ENCODE data around the gene MAP3K2.

The MAP3K2 gene

DNA sequence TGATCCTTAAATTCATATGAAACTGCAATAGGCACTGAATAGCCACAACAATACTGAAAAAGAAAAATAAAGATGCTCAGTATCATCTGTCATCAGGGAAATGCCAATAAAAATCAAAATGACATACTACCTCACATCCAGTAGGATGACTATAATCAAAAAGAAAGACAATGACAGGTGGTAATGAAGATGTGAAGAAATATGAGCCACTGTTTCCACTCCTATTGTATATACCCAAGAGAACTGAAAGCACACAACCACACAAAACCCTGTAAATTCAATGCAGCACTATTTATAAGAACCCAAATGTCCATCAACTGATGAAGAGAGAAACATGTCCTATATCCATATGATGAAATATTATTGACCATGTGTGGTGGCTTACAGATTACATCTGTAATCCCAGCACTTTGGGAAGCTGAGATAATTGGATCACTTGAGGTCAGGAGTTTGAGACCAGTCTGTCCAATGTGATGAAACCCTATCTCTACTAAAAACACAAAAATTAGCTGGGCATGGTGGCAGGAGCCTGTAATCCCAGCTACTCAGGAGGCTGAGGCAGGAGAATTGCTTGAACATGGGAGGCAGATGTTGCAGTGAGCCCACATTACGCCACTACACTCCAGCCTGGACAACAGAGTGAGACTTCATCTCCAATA lies 39.9 kb downstream of the MAP3K2 start:
- DNase-seq: no peak

GRCh38 chr2:127347015-127347414 lies 40.8 kb downstream of the MAP3K2 start:
- DNase-seq: no peak

DNA sequence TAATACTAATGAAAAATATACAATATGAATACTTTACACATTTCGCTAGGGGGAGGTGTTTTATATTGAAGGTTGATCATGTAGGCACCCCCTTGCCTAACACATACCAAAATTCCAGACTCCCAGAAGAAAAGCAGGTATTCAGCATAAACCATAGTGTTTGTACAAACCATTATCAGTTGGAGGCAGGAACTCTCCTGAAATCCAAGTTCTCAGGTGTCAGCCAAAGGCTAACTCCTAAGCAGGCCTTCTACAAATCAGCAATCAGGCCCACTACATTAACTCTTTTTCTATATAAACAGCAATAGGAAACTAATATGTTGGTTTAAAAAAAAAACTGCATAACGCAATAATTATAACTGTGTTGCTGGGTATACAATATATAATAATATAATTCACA lies 44.5 kb downstream of the MAP3K2 start:
- no peak for DNase-seq

DNA sequence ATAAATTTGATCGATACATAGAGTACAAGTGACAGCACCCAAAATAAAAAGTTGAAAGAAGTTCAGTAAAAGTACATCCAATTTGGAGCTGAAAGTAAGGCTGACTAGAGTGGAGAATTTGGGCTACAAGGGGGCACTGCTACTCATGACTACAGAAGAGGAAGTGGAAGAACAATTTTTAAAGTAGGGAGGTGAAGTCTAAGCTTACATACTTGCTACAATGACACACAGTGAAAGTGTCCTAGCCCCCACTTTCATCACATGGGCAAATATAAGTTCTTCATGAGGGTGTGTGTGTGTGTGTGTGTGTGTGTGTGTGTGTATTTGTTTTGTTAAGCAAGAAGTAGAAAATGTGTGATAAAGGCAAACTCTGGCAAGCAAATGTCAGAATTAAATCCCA lies 45.7 kb downstream of the MAP3K2 start:
- no peak for DNase-seq

GRCh38 chr2:127332335-127332734 lies 55.4 kb downstream of the MAP3K2 start:
- no peak for DNase-seq

GRCh38 chr2:127330753-127331152 lies 57.0 kb downstream of the MAP3K2 start:
- no peak for DNase-seq

DNA sequence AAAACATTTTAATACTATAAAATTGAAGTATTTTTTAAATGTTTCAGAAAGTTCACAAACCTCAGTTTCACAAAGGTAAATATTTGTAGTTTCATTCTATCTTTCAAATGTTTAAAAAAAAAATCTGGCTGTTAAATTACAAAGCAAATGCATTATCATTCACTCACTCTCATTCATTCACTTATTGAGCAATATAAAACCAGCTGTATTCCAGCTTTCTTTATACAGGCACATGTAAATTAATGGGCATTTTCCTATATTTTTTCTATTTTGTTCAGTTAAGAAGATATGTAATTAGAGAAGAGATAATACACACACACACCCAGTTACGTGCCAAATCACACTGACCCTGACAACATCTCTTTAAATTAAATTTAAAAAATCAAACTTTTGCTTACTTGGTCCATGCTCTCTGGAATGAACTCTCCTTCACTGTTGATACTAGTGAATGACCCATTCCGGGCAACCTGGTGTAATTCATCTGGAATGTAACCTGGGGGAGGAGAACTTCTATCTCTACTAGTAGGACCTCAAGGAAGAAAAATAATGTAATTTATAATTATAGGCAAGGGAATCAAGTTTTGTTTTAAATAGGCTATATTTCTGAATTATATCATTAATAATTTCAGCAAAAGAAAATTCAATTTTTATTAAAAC lies 61.4 kb downstream of the MAP3K2 start:
- no peak for DNase-seq

DNA sequence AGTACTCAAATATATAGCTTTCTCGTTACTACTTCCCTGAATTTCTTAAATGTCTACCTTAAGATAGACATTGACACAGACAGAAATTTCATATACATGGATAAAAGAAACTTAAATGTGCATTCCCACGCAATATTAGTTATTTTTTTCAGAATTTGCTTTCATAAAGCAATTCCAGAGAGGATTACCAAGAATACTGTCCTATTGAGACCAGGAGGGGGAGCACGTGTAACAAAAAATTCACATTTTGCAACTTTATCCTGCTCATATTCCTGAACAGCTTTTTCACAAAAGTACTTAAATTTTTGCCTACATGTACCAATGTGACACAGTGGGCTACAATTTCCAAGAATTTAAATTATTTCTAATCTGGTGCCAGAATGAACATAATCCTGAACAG lies 63.1 kb downstream of the MAP3K2 start:
- DNase-seq: no peak

DNA sequence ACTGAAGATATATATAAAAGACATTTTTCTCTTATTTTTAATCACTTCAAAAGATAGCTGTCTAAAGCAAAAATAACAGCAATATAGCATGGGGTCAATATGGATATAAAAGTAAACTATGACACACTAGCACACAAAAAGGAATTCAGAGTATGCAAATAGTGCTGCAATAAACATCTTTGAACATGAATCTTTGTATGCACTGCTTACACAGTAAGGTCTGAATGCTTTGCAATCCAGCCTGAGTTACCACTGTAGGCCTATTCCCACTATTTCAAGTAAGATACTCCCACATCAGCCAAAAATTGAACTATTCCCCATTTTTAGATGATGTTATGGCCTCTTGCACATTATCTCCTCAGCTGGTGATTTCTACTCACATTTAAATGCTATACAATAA lies 66.5 kb downstream of the MAP3K2 start:
- no peak for DNase-seq

DNA sequence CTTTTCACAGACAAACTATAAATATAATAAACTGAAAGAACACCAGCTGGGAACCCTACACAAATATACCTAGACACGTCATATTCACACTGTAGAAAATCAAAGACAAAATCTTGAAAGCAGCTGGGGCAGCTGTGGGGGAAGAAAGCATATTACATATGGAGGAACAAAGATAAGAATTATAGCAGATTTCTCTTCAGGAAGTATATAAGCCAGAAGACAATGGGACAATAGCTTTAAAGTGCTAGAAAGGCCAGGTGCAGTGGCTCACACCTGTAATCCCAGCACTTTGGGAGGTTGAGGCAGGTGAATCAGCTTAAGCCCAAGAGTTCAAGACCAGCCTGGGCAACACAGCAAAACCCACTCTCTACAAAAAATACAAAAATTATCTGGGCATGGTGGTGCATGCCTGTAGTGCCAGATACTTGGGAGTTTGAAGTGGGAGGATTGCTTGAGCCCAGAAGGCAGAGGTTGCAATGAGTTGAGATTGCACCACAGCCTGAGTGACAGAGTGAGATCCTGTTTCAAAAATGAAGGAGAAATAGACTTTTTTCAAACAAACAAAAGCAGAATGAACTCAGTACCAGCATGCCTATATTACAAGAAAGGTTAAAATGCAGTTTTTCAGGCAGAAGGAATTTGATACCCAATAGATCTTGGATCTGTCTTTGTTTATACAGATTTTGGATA lies 67.0 kb downstream of the MAP3K2 start:
- no peak for DNase-seq

GRCh38 chr2:127320067-127320466 lies 67.7 kb downstream of the MAP3K2 start:
- no peak for DNase-seq

GRCh38 chr2:127314193-127314988 lies 73.4 kb downstream of the MAP3K2 start:
- DNase-seq: no peak

DNA sequence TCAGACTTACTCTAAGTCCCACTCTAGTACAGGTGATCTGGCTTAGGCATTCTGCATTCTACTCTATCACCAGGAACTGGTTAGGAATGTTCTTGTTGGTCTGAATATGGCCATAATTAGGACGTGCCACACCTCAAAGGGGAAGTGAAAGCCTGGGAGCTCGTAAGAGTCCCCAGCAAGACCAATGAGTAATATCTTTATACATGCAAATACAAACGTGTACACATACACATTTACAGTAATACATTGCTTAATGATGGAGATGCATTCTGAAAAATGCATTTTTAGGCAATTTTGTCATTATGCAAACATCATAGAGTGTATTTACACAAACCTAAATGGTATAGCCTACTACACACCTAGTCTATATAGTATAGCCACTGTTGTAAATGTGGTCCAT lies 74.4 kb downstream of the MAP3K2 start:
- DNase-seq: no peak

- DNase-seq: no peak
Observed at GRCh38 chr2:127310980-127311379, 76.8 kb downstream of the MAP3K2 start.

DNA sequence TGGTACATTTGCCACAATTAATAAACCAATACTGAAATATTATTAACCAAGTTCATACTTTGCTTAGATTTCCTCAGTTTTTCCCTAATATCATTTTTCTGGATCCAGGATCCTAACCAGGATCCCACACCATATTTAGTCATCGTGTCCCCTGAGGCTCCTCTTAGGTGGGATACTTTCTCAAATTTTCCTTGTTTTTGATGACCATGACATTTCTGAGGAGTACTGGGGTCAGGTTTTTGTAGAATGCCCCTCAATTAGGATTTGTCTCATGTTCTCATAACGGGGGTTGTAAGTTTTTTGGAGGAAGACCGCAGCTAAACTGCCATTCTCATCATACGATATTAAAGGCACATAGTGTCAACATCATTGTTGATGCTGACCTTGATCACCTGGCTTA lies 78.3 kb downstream of the MAP3K2 start:
- DNase-seq: no peak

DNA sequence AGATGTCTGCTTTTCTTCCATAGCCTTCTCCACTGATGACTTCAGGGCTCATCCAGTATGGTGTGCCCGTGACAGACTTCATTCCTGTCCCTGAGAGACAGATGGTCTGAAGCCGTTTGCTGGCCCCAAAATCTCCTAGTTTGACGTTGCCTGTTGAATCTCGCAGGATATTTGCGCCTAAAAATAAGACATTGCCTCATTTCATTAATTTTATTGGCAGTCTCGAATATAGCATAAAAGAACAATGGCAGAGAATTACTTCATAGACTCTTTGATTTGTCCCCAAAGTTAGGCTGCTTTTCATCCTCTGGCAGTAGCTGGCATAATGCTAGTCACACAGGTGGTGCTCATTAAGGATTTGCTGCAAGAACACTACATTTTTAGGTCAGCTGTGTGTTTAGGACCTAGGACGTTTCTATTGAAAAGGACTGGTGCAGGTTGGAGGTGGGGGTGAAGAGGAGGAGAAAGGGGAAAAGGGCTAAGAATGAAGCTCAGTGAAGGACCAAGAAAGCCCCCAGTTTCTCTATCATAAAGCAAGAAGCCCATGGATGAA lies 79.1 kb downstream of the MAP3K2 start:
- DNase-seq: no peak

- DNase-seq: no peak
Observed at GRCh38 chr2:127305990-127306585, 81.7 kb downstream of the MAP3K2 start.

DNA sequence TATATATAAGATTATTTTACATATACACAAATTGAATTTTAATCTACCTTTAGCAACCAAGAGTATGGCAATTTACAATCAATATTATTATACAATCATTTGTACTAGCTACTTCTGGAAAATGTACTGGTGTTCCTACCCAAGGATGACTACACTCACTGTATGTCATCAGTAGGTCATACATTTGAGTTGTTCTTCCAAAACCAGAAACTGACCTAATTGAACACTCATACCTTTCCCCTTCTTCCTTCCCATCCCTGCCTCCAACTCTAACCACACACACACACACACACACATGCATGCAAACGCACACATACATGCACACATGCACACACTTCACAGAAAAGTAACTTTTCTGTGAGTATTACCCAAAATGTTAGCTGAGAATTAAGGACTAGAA lies 85.6 kb downstream of the MAP3K2 start:
- DNase-seq: no peak

DNA sequence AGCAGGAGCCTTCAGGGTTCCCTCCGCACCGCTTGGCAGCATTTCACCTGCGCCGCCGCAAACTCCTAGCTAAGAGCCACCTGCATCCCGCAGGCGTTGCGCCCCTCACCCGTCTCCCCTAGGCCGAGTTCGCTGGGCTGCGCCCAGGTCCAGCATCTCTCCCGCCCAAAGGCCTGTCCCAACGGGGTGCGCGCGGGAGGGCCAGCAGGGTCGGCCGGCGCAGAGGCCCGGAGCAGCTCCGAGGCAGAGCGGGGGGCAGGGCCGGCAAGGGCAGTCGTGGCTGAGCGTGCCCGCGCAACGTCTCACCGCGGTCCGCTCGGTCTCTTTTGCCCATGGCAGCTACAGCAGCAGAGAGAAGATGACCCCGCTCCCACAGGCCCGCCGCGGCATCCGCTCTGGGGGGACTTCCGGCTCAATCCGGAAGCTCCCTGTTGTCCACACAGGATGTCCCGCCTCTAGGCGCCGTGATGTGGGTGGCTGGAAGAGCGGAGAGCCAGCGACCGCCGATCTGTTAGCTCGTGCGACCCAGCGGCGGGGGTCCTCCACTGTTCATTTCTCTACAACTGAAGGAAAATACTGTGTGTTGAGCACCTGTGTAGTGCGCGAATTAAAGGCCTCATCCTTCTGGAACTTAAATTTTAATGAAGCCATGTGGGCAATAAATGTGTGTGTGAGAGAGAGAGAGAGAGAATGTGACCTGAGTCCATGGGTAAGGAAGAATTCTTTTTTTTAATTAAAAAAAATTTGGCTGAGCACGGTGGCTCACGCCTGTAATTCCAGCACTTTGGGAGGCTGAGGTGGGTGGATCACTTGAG lies 93.8 kb downstream of the MAP3K2 start, which contains the start of gene ERCC3:
ERCC3 (minus strand) TSS at position 397 of the 815 bp plus-strand sequence; CDS start at position 334, 63 bp downstream.
- peak; percentile 64 for DNase-seq

GRCh38 chr2:127293386-127293747 lies 94.4 kb downstream of the MAP3K2 start:
- no peak for DNase-seq

DNA sequence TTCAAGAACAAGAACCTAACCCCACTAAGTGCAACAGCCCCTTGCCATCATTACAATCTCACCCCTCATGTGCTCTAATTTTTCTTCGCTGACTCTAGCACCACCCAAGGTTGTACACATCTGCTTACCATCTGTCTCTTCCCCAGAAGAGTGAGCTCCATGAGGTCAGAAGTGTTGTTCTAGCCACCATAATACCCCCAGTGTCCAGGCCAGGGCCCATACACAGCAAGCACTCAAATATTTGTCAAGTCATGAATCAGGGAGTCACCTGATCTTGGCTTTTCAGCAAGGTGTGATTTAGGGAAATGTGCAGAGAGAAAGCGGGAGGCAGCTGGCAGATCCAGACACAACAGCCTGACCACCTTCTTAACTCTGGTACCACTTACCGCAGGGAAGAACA lies 99.5 kb downstream of the MAP3K2 start:
- no peak for DNase-seq

DNA sequence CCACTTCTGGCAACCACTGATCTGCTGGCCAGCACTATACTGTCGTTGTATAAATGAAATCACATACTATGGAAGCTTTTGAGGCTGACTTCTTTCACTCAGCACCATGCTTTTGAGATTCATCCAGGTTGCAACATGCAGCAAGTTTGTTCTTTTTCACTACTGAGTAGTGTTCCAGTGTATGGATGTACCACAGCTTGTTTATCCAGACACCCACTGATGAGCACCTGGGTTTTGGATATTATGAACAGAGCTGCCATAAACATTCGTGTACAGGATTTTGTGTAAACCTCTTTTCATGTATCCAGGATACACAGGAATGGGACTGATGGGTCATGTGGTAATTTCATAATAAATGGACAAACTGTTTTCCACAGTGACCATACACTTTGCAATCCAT lies 104.5 kb downstream of the MAP3K2 start:
- DNase-seq: no peak
